Measurements from ENCODE around the gene CLK1. TPM values are rescaled to one million over a fixed set of nuclear protein-coding genes. Genes with fewer than 3 reads are reported as not detected.

The CLK1 gene
- total and polyA plus RNA-seq, 2 of the 13 experiments (the other 11 are each of a cell fraction or from before 2014, with no cell fraction given) = 66.6 to 101 TPM

GRCh38 chr2:200862532-200863000 lies 1.9 kb downstream of the CLK1 start (continued):
- no peak for TF ChIP-seq ZNF512B (CRISPR knock-in tag; IDR thresholded peaks at IDR 0.05; ENCODE audit: borderline replicate concordance)
- TF ChIP-seq ZNF75D (CRISPR knock-in tag; IDR thresholded peaks at IDR 0.05; ENCODE audit: borderline replicate concordance) = no peak
- no peak for TF ChIP-seq ZUFSP (CRISPR knock-in tag; IDR thresholded peaks at IDR 0.05; ENCODE audit: borderline replicate concordance)
- no peak for TF ChIP-seq KIAA2018 (CRISPR knock-in tag; IDR thresholded peaks at IDR 0.05; ENCODE audit: borderline replicate concordance)
- peak; percentile 52; the same call in 1 of the 2 replicates for TF ChIP-seq ZNF33A (CRISPR knock-in tag; IDR thresholded peaks at IDR 0.05; ENCODE audit: borderline replicate concordance)
- peak; percentile 47; the same call in 1 of the 2 replicates for TF ChIP-seq YEATS4 (CRISPR knock-in tag; IDR thresholded peaks at IDR 0.05; ENCODE audit: borderline replicate concordance)
- 0 out of 2 replicates have a peak, but pooled peaks have one; percentile 45 for TF ChIP-seq NAIF1 (CRISPR knock-in tag; IDR thresholded peaks at IDR 0.05; ENCODE audit: borderline replicate concordance)
- no peak for TF ChIP-seq CSRNP2 (CRISPR knock-in tag; conservative IDR thresholded peaks at IDR 0.05; ENCODE audit: low read depth)
- TF ChIP-seq POLR2A (IDR thresholded peaks at IDR 0.05; ENCODE audit: insufficient read depth in 1 of 2, low read depth in 2 of 2, low read length in 2 of 2) = peak in 1 of 2 experiments; percentile 36; a peak in 1 of 4 replicates
- TF ChIP-seq PAF1 (CRISPR knock-in tag; IDR thresholded peaks at IDR 0.05) = 0 out of 2 replicates have a peak, but pooled peaks have one; percentile 71
- peak; percentile 69 for TF ChIP-seq CREM (IDR thresholded peaks at IDR 0.05)
- no peak; the same call in 1 of the 2 replicates for TF ChIP-seq CREM (CRISPR knock-in tag; IDR thresholded peaks at IDR 0.05)
